ENCODE results near the gene NPTN. TPM values are rescaled to one million over a fixed set of nuclear protein-coding genes. Genes with fewer than 3 reads are reported as not detected.

NPTN gene
- total and polyA plus RNA-seq, 2 donors from 2014 or later: 100 to 130 TPM

DNA sequence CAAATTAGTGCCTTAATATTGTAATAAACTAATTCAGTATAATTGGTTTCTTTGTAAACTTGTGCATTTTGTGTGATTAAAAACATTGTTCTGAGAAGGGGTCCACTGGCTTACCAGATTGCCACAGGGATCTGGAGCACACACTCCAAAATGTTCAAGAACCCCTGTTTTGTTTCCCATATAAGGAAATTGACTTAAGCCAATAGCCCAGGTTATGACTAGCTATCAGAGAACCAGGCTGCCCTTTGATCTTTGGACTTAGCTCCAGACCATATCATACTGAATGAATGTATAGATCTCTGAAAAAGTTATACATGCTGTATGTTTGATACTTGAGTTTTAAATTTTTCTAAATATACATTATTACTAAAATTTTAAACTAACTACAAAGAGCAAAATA, 91.7 kb downstream of the NPTN start:
- H3K27ac ChIP-seq (ENCODE audit: low read depth in 2 of 2, low read length in 2 of 2): no peak overlapping the region
- intact Hi-C loops (cut with DNase I): no loop called here
- no peaks in the 10 kb centered on the region for H3K4me1 ChIP-seq (ENCODE audit: control insufficient read depth in 2 of 3, insufficient read depth in 2 of 3, low read depth in 1 of 3, low read length in 3 of 3)
- DNase-seq: no peak
- H3K27me3 ChIP-seq (ENCODE audit: control insufficient read depth, insufficient read depth, low read length): no peaks in the 10 kb centered on the region
- TF ChIP-seq, protein P1, sequence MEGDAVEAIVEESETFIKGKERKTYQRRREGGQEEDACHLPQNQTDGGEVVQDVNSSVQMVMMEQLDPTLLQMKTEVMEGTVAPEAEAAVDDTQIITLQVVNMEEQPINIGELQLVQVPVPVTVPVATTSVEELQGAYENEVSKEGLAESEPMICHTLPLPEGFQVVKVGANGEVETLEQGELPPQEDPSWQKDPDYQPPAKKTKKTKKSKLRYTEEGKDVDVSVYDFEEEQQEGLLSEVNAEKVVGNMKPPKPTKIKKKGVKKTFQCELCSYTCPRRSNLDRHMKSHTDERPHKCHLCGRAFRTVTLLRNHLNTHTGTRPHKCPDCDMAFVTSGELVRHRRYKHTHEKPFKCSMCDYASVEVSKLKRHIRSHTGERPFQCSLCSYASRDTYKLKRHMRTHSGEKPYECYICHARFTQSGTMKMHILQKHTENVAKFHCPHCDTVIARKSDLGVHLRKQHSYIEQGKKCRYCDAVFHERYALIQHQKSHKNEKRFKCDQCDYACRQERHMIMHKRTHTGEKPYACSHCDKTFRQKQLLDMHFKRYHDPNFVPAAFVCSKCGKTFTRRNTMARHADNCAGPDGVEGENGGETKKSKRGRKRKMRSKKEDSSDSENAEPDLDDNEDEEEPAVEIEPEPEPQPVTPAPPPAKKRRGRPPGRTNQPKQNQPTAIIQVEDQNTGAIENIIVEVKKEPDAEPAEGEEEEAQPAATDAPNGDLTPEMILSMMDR (IDR thresholded peaks at IDR 0.05; ENCODE audit: borderline replicate concordance, extremely low read depth, insufficient read depth): no peak
- no peaks in the 10 kb centered on the region for H3K36me3 ChIP-seq (ENCODE audit: control insufficient read depth in 2 of 3, insufficient read depth in 3 of 3, low read length in 3 of 3)
- no peaks in the 10 kb centered on the region for H3K9me3 ChIP-seq (ENCODE audit: control insufficient read depth in 2 of 3, insufficient read depth in 1 of 3, low read length in 3 of 3)
- FAIRE-seq: no peak
- H3K4me3 ChIP-seq (ENCODE audit: low read length in 3 of 3): no peak overlapping the region
- H3K9ac ChIP-seq (ENCODE audit: low read length in 3 of 3): no peak overlapping the region

DNA sequence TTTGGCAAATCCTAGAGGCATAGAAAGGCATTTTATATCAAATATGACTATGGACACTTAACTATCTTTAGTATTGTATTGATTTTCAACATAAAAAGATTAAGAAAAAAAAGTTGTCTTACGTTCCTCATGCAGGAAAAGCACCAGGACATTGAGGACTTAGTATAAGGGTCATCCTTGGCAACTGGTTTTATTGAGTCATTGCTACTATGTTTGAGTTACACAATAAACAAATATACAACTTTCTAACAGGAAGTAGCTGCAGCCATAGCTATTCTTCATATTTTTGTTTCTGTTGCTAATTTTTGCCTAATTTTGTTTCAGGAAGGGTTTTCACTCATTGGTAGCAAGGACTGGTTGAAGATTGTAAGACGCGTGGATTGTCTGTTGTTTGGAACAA, 93.0 kb downstream of the NPTN start:
- H3K36me3 ChIP-seq (ENCODE audit: control insufficient read depth in 2 of 3, insufficient read depth in 3 of 3, low read length in 3 of 3): no peaks in the 10 kb centered on the region
- no peak overlapping the region for H3K9ac ChIP-seq (ENCODE audit: low read length in 3 of 3)
- no peak overlapping the region for H3K27ac ChIP-seq (ENCODE audit: low read depth in 2 of 2, low read length in 2 of 2)
- FAIRE-seq (no peak), DNase-seq (no peak)
- H3K4me1 ChIP-seq (ENCODE audit: control insufficient read depth in 2 of 3, insufficient read depth in 2 of 3, low read depth in 1 of 3, low read length in 3 of 3): no peaks in the 10 kb centered on the region
- H3K4me3 ChIP-seq (ENCODE audit: low read length in 3 of 3): no peak overlapping the region
- intact Hi-C loops (cut with DNase I): no loop called here
- no peaks in the 10 kb centered on the region for H3K27me3 ChIP-seq (ENCODE audit: control insufficient read depth, insufficient read depth, low read length)
- H3K9me3 ChIP-seq (ENCODE audit: control insufficient read depth in 2 of 3, insufficient read depth in 1 of 3, low read length in 3 of 3): no peaks in the 10 kb centered on the region
- TF ChIP-seq, protein P1 (IDR thresholded peaks at IDR 0.05; ENCODE audit: borderline replicate concordance, extremely low read depth, insufficient read depth): no peak

DNA sequence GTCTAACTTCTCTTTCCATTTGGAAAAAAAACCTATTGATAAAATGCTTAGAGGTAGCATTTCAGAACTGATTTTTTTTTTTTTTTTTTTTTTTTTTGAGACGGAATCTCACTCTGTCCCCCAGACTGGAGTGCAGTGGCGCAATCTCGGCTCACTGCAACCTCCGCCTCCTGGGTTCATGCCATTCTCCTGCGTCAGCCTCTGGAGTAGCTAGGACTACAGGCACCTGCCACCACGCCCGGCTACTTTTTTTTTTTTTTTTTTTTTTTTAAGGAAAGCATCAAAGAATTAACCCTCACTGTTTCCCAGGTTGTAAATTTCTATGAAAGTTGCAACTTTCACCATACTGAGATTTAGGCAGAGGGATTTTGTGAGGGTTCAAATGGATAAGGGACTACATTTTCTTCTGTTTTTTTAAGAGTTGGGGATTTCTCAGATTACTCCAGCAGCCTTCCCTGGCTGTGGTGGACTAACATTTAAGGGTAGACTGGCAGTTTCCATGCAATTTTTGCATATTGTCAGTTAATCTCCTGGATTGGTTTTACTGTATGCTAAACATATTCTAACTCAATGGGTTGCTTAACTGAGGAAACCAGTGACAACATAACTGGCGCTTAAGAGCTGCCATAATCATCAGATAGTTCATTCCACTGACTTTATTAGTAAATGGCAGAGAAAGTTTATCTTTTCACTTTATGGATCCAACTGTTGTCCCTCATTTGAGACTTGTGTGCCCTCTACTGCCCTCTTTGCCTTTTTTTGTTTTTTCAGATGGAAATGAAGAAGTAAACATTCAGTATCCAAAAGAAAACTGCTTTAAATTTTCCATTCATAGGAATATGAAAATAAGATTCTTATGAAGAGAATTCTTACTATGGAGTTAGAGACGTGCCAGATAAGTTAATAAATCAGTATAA, 93.7 kb downstream of the NPTN start:
- TF ChIP-seq, protein P1 (IDR thresholded peaks at IDR 0.05; ENCODE audit: borderline replicate concordance, extremely low read depth, insufficient read depth): no peak
- Histone ChIP-seq H3K4me3 (ENCODE audit: low read length in 3 of 3) (no peak overlapping the region), H3K9me3 (ENCODE audit: control insufficient read depth in 2 of 3, insufficient read depth in 1 of 3, low read length in 3 of 3) (no peaks in the 10 kb centered on the region), H3K27ac (ENCODE audit: low read depth in 2 of 2, low read length in 2 of 2) (no peak overlapping the region), H3K9ac (ENCODE audit: low read length in 3 of 3) (no peak overlapping the region), H3K4me1 (ENCODE audit: control insufficient read depth in 2 of 3, insufficient read depth in 2 of 3, low read depth in 1 of 3, low read length in 3 of 3) (no peaks in the 10 kb centered on the region), H3K27me3 (ENCODE audit: control insufficient read depth, insufficient read depth, low read length) (no peaks in the 10 kb centered on the region), H3K36me3 (ENCODE audit: control insufficient read depth in 2 of 3, insufficient read depth in 3 of 3, low read length in 3 of 3) (no peaks in the 10 kb centered on the region)
- intact Hi-C loops (cut with DNase I): no loop called here
- DNase-seq: no peak
- FAIRE-seq: no peak
